GM12872 (cell line): Measurements from ENCODE around the gene VSNL1.

Experiments
- CTCF ChIP-seq: IDR thresholded peaks from 3 replicates; pipeline ENCODE4 v1.5.1; 2011; ENCODE audit warnings: low read depth, mild to moderate bottlenecking, low read length, moderate library complexity; ENCODE audit not compliant: insufficient read depth

VSNL1 gene

GRCh38 chr2:17615147-17615546, 74.7 kb downstream of the VSNL1 start:
- TF ChIP-seq CTCF, result no peak

DNA sequence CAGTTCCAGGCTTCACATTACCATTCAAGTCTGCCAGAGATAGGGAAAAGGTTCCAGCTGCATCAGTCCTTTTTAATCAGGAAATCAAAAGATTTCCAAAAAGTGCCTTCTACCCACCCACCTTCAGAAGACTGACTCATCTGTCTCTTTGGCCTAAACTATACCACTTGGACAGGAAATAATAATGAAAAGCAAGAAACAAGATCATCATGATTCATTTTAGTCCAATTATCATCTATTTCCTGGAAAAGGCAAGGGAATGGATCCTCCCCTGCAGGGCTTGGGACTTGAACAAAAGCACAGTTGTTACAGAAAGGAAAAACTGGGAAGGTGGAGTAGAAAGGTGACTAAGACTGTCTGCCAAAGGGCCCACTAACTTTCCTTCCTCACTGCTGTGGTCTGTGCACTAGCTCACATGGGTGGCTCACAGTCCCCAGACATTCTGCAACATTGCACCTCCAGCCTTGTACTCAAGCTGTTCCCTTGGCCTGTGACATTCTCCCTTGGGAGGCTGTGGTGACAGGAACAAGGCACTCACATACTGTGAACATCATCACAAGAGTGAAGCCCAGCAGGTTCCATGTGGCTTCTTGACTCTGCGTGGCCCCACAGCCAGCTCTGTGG, 75.3 kb downstream of the VSNL1 start:
- TF ChIP-seq CTCF, result no peak

DNA sequence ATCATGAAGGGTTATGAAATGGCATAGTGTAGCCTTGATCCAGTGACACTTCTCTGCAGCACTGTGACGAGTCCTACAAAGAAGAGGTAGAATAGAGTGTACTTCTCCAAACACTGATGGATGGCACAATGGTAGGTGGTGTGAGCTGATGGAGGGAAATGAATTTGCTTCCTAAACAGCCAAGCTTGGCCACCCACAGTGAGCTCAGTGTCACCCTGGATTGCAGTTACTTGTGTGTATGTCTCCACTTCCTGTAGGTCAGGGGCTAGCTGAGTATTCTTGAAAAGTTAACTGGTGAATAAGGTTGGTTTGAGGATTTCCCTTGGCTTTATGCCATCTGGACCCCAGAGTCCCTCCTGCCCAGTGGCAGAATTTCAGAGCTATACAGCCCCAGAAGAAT, 75.9 kb downstream of the VSNL1 start:
- TF ChIP-seq CTCF, result no peak

- no peak for TF ChIP-seq CTCF
Measured at GRCh38 chr2:17617516-17617915, 77.0 kb downstream of the VSNL1 start.

DNA sequence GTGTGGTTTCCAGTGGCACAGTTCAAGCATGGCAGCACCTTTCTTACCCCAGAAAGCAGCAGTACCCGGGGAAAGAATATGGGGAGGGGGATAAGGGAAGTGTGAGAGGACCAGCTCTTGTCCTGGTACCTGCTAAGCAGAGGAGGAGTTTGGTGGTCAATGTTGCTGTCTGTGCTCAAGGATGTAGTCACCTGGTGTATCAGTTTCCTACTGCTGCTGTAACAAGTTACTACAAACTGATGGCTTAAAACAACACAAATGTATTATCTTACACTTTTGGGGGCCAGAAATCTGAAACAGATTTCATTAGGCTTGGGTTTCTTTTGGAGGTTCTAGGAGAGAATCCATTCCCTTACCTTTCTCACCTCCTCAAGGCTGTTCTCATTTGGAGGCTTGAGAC, 77.5 kb downstream of the VSNL1 start:
- no peak for TF ChIP-seq CTCF

- no peak for TF ChIP-seq CTCF
Measured at GRCh38 chr2:17620280-17620679, 79.8 kb downstream of the VSNL1 start.

DNA sequence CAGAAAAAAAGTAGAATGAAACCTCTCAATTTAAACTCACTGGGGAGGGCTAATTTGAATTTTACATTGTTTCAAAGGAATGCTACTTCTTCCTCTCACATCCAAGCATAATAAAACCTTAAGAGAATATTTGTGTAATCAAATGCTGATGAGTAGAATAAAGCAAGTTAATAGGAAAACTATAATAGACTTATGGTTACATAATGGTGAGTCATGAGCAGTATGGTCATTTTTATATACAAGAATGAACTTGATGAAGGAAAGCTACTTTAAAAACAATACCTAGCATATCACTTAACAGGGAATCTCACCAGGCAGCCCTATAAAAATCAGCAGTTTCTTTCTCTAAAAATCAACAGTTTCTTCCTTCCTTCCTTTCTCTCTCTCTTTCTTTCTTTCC, 80.3 kb downstream of the VSNL1 start:
- no peak for TF ChIP-seq CTCF

DNA sequence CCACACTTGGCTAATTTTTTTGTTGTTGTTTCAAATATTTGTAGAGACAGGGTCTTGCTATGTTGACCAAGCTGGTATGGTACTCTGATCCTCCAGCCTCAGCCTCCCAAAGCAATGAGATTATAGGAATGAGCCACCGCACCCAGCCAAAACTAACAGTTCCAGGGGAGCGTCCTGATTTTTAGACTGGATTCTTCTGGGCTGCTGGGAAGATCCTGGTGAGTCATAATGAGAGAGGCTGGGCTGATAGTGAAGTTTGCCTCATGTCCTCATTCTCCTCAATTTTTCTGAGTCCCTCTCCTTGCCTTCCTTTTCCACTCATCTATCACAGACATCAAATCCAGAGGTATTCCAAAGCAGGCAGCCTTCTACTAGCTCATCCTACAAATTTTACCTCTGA, 81.3 kb downstream of the VSNL1 start:
- no peak for TF ChIP-seq CTCF
